DMS79 (cell line): Measurements from ENCODE around the gene RASIP1.
"Not testable (repeated sequence)": the region's sequence is repeated elsewhere in the genome, so short reads cannot be mapped to it uniquely, and the experiment has no call there.

Experiments used
- DNase-seq: peaks from one replicate; lab custom pipeline; 2025; lab: John Stamatoyannopoulos, UW

The RASIP1 gene, protein sequence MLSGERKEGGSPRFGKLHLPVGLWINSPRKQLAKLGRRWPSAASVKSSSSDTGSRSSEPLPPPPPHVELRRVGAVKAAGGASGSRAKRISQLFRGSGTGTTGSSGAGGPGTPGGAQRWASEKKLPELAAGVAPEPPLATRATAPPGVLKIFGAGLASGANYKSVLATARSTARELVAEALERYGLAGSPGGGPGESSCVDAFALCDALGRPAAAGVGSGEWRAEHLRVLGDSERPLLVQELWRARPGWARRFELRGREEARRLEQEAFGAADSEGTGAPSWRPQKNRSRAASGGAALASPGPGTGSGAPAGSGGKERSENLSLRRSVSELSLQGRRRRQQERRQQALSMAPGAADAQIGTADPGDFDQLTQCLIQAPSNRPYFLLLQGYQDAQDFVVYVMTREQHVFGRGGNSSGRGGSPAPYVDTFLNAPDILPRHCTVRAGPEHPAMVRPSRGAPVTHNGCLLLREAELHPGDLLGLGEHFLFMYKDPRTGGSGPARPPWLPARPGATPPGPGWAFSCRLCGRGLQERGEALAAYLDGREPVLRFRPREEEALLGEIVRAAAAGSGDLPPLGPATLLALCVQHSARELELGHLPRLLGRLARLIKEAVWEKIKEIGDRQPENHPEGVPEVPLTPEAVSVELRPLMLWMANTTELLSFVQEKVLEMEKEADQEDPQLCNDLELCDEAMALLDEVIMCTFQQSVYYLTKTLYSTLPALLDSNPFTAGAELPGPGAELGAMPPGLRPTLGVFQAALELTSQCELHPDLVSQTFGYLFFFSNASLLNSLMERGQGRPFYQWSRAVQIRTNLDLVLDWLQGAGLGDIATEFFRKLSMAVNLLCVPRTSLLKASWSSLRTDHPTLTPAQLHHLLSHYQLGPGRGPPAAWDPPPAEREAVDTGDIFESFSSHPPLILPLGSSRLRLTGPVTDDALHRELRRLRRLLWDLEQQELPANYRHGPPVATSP

DNA sequence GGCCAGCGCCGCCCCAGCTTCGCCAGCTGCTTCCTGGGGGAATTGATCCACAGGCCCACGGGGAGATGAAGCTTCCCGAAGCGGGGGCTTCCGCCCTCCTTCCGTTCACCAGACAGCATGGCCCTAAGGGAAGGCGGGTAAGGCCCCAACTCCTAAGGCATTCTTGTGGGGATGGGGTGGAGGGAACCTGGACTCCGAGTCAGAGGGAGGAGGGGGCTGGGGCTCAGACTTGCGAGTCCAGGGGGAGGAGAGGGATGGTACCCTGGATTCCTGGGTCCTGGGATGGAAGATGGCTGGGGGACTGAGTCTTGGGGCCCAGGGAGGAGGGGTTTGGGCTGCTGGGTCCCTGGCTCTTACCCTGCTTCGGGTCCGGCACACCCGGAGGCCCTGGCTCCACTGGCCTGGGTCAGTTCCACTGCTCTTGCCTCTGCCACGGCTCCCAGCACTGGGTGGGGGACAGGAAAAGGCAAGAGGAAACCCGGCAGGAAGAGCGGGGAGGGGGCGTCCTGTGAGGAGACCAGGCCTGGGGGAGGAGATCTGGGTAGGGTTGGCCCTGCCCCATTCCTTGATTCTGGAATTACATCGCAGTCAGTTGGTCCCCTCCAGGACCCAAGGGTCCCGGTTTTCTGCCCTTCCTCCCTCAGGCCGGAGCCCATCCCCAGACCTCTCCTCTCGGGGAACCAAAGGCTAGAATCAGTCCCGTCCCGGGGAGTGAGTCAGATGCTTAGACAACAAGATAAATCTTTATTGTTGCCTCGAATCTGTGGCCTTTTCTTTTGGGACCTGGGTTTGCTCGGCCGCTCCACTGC lies at the start of gene RASIP1:
Gene RASIP1 (minus strand): TSS at position 447 of the 809 bp plus-strand sequence. CDS start 328 bp downstream, at position 119.
- DNase-seq = no peak

DNA sequence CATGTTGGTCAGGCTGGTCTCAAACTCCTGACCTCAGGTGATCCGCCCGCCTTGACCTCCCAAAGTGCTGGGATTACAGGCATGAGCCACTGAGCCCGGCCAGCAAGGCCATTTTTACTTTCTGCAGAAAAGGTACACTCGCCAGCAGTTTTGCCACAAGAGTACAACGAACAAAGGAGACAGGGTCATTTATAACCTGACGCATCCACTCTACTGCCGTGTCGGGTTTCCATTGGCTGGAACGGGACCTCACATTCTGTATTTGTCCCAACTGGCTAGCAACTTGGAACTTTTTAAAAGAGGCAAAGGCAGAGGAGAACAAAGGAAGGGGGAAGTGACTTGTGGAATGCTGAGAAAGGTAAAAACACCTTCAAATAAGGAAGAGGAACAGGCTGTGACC lies 46.9 kb upstream of the RASIP1 start:
- DNase-seq = not testable (repeated sequence)

DNA sequence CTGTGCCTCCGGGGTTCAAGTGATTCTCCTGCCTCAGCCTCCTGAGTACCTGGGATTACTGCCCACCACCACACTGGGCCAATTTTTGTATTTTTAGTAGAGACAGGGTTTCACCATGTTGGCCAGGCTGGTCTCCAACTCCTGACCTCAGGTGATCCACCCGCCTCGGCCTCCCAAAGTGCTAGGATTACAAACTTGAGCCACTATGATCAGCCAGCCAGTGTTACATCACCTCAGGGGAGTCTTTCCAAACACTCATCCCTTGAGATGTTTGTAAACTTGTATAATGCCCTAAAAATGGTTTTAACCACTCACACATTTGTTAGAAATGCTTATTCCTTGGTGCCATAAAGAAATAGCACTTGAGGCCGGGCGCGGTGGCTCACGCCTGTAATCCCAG lies 46.0 kb upstream of the RASIP1 start:
- DNase-seq = not testable (repeated sequence)

DNA sequence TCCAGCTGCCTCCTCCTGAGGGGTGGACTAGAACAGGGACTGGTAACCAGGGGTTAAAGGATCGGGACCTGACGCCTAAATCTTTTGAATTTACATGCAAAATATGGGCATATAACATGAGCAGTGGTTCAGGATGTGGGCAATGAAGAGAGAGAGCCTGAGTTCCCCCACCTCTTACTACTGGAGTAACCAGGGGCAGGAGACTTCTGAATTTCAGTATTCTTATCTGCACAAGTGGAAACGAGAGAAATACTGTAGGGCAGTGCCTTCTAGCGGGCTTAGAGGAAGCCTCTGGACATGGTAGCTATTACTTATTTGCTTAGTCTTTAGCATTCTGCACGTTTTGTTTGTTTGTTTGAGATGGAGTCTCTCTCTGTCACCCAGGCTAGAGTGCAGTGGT lies 44.1 kb upstream of the RASIP1 start:
- DNase-seq = no peak

DNA sequence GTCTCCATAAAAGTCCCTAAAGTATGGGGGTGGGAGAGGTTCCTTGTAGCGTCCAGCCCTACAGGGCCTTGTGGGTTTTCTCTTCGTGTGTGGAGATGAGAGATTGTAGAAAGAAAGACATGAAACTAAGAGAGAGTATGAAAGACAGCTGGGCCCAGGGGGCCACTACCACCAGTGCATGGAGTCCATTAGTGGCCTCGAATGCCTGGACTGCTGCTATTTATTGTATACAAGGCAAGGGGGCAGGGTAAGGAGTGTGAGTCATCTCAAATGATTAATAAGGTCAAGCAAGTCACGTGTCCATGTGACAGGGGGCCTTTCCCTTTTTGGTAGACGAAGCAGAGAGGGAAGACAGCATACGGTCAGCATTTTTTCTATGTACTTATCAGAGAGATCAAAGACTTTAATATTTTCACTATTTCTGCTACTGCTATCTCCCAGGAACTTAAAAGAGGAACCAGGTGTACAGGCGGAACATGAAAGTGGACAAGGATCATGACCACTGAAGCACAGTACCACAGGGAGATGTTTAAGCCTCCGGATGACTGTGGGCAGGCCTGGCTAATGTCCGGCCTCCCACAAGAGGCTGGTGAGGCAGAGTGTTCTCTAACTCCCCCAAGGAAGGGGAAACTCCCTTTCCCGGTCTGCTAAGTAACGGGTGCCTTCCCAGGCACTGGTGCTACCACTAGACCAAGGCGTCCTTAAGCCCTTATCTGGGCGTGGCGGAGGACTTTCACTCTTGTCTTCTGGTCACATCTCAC lies 40.4 kb upstream of the RASIP1 start:
- DNase-seq = no peak

DNA sequence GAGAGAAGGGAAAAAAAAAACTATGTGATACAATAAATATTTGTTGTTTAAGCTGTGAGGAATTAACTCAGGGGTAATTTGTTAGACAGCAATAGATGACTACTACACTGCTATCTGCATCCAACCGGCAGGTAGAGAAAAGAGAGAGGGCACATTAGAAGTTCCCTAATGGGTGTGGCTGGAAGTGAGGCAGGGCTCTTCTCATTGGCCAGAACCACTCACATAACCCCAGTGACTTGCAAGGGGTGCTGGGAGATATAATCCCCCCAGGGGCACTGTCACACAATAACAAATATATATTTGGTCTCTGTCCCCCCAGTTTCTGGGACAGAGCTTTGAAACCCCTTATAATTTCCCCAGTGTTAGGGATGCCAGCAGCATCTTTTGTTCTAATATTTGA lies 39.2 kb upstream of the RASIP1 start:
- no peak for DNase-seq

DNA sequence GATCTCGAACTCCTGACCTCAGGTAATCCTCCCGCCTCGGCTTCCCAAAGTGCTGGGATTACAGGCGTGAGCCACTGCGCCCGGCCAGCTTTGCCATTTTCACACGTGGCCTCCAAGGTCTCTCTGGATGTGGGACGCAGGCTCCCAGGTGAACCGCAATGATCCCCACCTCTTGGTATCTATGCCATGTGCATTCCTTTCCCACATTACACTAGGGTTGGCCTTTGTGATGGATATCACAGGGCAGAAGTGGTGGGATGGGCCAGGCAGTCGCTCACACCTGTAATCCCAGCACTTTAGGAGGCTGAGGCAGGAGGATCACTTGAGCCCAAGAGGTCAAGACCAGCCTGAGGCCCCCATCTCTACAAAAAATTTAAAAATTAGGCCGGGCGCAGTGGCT lies 37.3 kb upstream of the RASIP1 start:
- DNase-seq = no peak

DNA sequence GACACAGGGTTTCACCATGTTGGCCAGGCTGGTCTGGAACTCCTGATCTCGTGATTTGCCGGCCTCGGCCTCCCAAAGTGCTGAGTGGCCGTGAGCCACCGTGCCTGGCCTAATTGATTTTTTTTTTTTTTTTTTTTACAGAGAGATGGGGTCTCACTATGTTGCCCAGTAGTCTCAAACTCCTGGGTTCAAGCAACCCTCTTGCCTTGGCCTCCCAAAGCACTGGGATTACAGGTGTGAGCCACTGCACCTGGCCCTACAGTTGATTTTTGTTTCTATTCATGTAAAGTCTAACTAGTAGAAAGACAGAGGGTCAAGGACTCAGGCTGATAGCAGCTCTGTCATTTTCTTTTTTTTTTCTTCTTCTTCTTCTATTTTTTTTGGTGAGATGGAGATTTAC lies 36.7 kb upstream of the RASIP1 start:
- DNase-seq = no peak

DNA sequence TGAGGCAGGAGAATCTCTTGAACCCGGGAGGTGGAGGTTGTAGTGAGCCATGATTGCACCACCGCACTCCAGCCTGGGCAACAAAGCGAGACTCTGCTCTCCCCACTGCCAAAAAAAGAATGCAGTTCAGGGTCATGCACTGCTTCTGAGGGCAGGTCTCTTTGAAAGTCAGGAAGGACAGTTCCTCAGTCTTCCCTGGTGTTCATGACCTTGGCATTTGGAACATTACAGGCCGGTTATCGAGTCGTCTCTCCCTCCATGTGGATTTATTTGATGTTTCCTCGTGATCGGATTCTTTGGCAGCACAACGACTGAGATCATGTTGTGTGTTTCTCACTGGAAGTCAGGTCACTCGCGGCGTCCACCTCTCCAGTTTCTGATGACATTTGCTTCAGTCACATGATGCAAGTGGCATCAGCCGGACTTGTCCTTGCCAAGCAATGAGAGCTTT lies 32.1 kb upstream of the RASIP1 start:
- DNase-seq = no peak

DNA sequence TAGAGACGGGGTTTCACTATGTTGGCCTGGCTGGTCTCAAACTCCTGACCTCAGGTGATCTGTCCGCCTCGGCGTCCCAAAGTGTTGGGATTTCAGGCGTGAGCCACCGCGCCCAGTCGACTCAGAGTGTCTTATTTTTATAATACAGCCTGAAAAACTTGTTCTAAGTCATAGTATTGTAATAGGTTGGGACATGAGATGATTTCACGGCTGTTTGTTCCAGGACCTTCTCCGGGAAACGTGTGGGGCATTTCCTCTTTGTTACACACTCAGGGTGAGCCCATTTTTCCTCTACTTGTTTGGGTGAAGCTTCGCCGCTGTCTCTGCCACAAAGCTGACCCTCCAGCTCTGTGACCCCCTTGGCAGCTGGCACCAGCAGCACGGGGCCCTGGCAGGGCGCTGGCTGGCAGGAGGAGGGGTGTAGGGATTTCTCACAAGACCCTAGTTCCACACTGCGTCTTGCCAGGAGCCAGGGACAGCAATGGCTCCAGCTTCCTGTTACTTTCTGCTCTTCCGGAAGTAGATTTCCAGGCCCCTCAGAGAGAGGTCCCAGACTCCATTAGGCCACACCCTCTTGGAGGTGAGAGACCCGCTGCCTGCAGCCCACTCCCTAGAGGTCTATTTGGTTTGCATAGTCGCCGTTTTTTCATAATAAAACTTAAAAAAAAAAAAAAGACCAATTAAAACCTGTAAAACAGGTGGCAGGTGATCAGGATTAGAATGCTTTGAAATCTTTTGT lies 30.5 kb upstream of the RASIP1 start:
- DNase-seq = no peak

DNA sequence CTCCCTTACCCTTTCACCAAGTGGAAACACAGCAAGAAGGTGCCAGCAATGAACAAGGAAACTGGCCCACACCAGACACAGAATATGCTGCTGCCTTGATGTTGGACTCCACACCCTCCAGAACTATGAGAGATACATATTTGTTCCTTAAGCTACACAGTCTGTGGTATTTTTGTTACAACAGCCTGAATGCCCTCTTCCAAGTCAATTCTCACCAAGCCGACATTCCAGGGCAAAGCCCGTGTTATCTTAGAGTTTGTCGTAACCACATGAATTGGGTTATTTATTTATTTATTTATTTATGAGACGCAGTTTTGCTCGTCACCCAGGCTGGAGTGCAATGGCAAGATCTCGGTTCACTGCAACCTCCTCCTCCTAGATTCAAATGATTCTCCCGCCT lies 29.9 kb upstream of the RASIP1 start:
- no peak for DNase-seq

DNA sequence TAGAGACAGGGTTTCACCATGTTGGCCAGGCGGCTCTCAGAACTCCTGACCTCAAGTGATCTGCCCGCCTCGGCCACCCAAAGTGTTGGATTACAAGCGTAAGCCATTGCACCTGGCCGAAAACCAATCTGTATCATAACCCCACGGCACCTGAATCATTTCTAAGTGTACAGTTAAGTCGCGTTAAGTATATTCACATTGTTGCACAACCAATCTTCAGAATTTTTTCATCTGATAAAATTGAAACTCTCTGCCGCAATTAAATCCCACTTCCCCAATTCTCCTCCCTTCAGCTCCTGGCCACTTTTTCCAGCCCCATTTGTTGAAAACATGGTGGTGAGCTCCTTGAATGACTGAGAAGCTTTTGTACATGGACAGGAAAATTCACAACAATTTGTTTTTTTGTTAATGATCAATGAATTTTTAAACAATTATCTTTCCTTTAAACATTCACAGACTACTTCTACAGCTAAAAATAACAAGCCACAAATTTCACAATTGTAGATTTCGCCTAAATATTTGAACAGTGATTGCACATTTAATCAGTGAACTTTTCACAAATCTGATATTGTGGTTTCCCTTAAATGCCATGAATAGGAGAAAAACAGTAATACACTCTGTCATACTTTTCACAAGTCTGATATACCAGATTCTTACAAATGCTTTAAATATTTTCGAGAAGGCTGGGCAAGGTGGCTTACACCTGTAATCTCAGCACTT lies 28.7 kb upstream of the RASIP1 start:
- no peak for DNase-seq

DNA sequence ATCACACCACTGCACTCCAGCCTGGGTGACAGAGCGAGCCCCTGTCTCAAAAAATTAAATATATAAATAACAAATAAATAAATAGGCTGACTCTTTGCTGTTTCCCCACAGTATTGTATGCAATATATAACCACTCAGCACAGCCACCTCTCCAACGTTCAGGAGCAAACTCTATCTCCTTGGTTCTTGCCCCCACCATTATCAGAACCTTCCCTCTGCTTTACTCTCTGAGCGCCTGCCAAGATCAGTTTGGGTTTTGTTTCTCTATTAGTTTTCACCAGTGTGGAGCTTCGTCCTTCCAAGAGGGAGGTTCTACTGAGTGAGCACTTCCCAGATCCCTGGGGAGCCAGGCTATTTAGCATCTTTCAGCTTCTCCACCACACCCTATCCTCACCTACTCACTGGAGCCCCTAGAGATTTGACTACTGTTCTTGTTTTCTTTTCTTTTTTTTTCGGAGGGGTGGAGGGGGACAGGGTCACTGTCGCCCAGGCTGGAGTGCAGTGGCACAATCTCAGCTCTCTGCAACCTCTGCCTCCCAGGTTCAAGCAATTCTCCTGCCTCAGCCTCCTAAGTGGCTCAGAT lies 27.9 kb upstream of the RASIP1 start:
- DNase-seq = not testable (repeated sequence)

DNA sequence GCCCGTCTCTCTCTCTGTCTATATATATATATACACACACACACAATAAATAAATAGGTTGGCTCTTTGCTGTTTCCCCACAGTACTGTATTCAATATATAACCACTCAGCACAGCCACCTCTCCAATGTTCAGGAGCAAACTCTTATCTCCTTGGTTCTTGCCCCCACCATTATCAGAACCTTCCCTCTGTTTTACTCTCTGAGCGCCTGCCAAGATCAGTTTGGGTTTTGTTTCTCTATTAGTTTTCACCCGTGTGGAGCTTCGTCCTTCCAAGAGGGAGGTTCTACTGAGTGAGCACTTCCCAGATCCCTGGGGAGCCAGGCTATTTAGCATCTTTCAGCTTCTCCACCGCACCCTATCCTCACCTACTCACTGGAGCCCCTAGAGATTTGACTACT lies 25.4 kb upstream of the RASIP1 start:
- not testable (repeated sequence) for DNase-seq

DNA sequence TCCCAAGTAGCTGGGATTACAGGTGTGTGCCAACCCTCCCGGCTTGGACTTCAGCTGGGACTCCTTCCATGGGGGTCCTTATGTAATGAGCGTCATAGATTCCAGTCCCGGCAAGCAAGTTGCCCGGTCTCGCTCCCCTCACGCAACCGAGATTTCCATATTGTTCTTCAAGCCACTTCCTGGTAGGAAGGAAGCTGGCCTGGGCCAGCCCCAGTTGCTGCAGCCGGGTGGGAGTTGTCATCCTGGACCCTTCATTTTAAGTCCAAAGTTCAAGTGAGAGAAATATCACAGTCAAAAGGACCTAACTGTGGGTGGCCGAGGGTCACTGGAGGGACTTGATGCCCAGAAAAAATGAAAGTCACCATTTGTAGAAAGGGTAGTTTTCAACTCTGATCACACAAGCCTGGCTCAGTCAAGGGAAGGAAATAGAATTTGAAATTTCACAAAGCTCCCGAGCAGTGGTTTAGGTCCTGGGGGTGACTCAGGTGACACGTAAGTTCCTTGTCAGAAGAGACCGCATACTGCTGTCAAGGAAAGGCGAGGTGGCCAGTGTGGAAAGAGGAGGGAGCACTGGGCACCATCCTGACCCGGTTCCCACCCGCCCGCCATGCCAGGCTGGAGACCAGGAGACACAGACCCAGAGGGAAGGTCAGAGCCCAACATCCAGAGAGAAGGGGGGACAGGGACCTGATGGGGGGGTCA lies 20.2 kb upstream of the RASIP1 start:
- no peak for DNase-seq

DNA sequence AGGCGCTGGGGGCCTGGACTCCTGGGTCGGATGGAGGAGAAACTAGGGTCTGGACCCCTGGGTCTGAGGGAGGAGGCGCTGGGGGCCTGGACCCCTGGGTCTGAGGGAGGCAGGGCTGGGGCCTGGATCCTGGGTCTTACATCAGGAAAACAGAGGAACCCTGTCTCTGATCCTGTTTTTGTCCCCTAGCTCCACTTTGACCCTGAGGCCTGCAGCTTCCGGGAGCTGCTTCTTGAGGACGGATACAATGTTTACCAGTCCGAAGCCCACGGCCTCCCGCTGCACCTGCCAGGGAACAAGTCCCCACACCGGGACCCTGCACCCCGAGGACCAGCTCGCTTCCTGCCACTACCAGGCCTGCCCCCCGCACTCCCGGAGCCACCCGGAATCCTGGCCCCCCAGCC lies 17.3 kb upstream of the RASIP1 start:
- DNase-seq = no peak

DNA sequence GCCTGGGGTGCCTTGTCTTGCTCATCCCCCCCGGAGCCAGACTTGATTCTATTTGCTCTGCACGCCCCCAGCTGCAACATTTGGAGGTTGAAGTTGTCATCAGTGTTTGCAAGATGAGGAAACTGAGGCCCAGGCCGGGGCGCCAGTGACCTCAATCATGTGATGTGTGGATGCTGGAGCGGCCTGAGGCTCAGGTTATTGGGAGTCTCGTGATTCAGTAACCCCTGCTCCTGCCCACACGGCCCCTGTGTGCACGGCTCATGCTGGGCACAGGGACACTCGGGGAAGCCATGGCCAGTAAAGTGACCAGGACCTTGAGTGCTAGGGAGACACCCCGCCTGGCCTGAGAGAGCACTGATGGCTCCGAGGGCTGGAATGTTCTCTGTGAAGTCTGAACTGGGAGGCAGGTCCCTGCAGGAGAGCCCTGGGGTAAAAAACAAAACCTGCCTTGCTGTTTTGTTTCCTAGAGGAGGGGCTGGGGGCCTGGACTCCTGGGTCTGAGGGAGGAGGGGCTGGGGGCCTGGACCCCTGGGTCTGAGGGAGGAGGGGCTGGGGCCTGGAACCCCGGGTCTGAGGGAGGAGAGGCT lies 16.8 kb upstream of the RASIP1 start:
- DNase-seq = no peak

DNA sequence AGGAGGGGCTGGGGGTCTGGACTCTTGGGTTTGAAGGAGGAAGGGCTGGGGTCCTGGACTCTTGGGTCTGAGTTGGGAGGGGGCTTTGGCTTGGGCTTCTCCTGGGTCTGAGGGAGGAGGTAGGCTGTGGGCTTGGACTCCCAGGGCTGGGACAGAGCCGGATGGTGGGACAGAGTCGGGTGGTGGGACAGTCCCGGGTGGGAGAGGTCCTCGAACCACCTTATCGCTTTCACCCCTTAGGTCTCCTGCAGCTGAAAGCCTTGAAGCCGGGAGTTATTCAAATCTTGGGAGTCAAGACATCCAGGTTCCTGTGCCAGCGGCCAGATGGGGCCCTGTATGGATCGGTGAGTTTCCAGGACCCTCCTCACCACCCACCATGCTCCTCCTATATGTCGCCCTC lies 16.3 kb upstream of the RASIP1 start:
- no peak for DNase-seq
